Muscle of leg (tissue), 11 donors: ENCODE results near the gene MRTFB. TPM values are rescaled to one million over a fixed set of nuclear protein-coding genes. Genes with fewer than 3 reads are reported as not detected.

Experiments used
- DNase-seq: peaks from one replicate; pipeline ENCODE4 v3.0.0; 2013
- H3K27ac ChIP-seq: one replicate; pipeline ENCODE4 v1.5.1; 2013; ENCODE audit warnings: mild to moderate bottlenecking, low read length, control low read depth
- H3K27me3 ChIP-seq: one replicate; pipeline ENCODE4 v1.6.1; 2013; ENCODE audit warnings: low read length; ENCODE audit not compliant: control insufficient read depth, insufficient read depth
- H3K36me3 ChIP-seq: one replicate; pipeline ENCODE4 v1.6.1; 2013; ENCODE audit warnings: low read length; ENCODE audit not compliant: control insufficient read depth, insufficient read depth
- H3K4me1 ChIP-seq: one replicate; pipeline ENCODE4 v1.6.1; 2013; ENCODE audit warnings: low read length; ENCODE audit not compliant: control insufficient read depth, insufficient read depth
- H3K4me3 ChIP-seq: one replicate; pipeline ENCODE4 v1.5.1; 2013; ENCODE audit warnings: low read length, control low read depth
- H3K9me3 ChIP-seq: replicated peaks from 2 replicates; pipeline ENCODE4 v1.6.1; 2013; ENCODE audit warnings: low read depth, low read length; ENCODE audit not compliant: control insufficient read depth
- WGBS: methylation state at CpG from one replicate; pipeline ENCODE4 v1.1.5; 2013; ENCODE audit warnings: missing lambda C conversion rate; ENCODE audit not compliant: insufficient coverage; 5-methylcytosine and 5-hydroxymethylcytosine counted together
- polyA plus RNA-seq, 8 donors: library from polyadenylated mRNA; unstranded; fragments of 120-200 nt; gene quantifications; one replicate each; pipeline versions ENCODE4 v1.2.1 to v1.2.3, GENCODE V29; 2013; ENCODE audit warnings: inconsistent platforms in 1 of 8, low replicate concordance in 1 of 8; ENCODE audit not compliant: insufficient read length in 8 of 8, insufficient read depth in 1 of 8
- total RNA-seq: library from RNA; stranded (reverse); fragments of 120-200 nt; gene quantifications from one replicate; pipeline ENCODE4 v1.2.4, GENCODE V29; 2013

MRTFB gene
- total and polyA plus RNA-seq, 9 donors, result 12.4 to 22.3 (median 17.0) TPM

DNA sequence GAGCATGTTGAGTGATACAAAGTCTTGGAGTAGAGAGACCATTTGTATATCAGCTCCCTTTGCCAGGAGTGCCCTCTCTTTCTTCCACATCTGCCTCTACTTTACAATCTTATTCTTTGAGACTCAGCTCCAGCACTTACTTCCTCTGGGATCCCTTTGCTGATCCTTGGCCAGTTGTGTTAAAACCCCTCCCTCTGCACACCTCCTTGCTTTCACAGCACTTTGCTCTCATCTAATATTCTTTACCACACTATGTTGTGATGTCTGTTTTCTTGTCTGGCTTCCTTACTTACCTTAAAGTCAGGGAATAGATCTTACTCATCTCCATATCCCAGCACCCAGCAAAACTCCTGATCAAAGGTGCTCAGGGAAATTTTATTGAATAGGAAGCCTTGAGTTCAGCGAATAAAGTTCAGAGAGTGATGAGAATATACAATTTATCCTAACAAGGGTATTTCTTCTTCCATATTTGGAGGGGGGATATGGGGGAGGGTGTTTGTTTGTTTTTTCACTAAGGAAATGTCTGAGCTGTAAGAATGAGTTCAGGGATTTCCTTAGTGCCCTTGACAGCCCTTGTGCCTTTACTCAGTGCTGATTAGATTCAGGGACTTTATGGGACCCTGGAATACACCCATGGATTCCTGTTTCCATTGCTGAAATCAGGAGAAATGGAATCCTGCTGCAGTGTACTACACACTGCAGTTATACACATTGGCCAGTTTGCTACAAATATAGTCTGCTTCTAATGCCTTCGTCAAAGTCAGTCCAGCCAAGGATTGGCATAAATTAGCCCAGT, 32.0 kb downstream of the MRTFB start:
- no peak for DNase-seq
- WGBS, result no CpG with 5 or more reads among the region's 2 CpGs
- Histone ChIP-seq H3K27ac (peak overlapping the region; percentile 66), H3K36me3 (peaks cover 3% of the 10 kb centered on the region), H3K4me1 (peaks cover 3% of the 10 kb centered on the region), H3K9me3 (no peaks in the 10 kb centered on the region), H3K27me3 (no peaks in the 10 kb centered on the region), H3K4me3 (no peak overlapping the region)

DNA sequence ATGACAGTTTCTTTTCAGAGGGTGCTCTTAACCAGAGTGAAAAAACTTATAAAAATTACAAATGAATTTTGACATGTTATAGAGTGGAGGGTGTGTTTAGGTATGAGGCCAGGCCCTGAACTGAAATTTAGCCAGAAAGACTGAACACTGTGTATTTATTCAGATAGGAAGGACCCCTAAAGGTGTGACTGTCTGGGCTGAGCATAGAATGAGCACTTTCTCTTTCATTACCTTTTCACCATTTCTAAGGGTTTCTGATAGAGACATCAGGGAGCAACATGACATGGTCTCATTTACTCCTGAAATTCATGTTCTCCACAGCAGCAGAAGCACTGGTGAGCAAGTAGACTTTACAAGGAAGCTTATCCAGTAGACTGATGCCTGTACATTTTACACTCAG, 32.9 kb downstream of the MRTFB start:
- H3K27me3 ChIP-seq, result no peaks in the 10 kb centered on the region
- no peaks in the 10 kb centered on the region for H3K9me3 ChIP-seq
- no peak for DNase-seq
- H3K27ac ChIP-seq, result no peak overlapping the region
- no peak overlapping the region for H3K4me3 ChIP-seq
- peaks cover 3% of the 10 kb centered on the region for H3K4me1 ChIP-seq
- peaks cover 3% of the 10 kb centered on the region for H3K36me3 ChIP-seq

DNA sequence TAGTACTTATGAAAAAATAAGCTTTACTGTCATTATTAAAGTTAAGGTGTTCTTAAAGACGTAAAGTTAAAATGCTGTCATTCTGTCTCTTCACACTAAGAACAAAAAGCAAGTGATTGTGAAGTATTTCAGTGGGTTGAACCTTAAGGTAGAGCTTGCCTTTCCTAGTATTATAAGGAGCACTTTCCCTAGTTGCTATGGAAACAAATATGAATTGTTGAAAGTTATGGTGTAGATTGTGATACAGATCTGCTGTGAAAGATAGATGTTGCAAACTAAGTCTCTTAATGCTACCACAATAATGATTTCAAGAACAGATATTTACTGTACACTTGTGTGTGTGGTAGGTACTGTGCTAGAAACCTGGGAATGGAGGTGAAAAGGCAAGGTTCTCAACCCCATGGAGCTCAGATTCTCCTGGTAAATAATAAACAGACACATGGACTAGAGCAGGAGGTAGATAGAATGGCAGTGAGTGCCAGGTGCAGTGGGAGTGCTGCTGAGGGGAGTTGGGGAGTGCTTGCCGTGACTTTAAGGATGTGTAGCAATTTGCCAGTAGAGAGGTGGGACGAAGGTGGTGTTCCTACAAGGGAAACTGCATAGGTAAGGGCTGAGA, 34.7 kb downstream of the MRTFB start:
- WGBS, result no CpG with 5 or more reads among the region's 3 CpGs
- no peaks in the 10 kb centered on the region for H3K27me3 ChIP-seq
- H3K36me3 ChIP-seq, result peaks cover 3% of the 10 kb centered on the region
- peaks cover 11% of the 10 kb centered on the region for H3K4me1 ChIP-seq
- H3K9me3 ChIP-seq, result no peaks in the 10 kb centered on the region
- no peak overlapping the region for H3K4me3 ChIP-seq
- DNase-seq, result no peak
- H3K27ac ChIP-seq, result no peak overlapping the region

DNA sequence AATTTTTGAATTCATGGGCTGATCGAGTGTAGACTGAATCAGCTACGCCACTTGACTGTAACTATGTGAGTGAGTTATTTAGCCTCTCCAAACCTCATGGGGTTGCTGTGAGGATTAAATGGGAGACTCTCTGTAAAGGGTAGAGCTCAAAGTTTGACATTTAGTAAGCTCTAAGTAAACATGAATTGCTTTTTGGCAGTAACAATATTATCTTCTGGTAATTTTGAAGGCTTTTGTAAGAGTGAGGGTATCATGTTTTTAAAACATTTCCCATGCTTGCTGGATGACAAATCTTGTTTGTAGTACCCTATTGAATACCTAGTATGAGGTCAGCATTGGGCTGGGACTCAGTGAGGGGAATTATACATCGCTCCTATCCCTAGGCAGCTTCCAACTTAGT, 35.3 kb downstream of the MRTFB start:
- Histone ChIP-seq H3K27ac (no peak overlapping the region), H3K4me1 (peaks cover 12% of the 10 kb centered on the region), H3K9me3 (no peaks in the 10 kb centered on the region), H3K4me3 (no peak overlapping the region), H3K27me3 (no peaks in the 10 kb centered on the region), H3K36me3 (peaks cover 3% of the 10 kb centered on the region)
- 80% methylated on average over 1 of the region's 3 CpGs for WGBS
- no peak for DNase-seq

DNA sequence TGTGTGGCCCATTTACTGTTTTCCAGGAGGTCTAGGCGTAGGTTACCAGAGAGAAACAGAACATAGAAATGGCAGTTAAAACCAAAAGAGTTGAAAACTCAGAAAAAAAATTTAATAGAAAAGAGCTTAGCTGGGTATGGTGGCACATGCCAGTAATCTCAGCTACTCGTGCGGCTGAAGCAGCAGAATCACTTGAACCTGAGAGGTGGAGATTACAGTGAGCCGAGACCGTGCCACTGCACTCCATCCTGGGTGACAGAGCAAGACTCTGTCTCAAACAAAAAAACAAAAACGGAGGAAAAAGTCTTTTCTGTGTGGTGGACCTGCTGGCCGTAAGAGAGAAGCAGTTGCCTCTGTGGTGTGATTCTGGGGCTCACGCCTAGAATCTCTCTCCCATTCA, 35.8 kb downstream of the MRTFB start:
- WGBS, result 85% methylated on average over 6 of the region's 8 CpGs

DNA sequence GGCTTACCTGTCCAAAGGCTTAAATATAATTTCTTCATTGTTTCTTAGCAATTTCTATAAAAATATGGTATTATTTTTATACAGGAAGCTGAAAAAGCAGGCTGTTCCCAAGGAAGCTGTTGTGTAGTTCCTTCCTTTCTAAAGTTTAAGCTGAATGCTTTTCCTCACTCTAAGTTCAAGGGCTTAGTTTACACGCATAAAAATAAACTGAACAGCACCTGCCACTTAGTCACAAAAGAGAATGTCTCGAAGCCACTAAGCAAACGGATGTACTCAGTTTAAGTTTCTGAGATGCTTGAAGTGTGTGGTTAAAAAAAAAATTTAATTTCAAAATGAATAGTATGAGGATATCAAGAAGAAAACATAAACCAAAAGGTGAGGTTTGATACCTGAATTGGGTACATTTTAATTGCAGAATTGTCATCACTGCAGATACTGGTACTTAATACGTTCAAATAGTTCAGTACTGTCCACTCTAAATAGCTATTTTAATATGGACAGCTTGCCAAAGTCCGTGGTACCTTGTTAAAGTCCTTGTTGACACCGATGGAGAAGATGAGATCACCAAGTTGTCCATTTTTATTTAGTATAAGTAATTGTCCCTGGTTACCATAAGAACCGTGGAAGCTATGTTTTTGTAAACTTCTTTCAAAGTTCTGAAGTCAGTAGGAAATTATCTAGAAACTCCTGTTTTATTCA, 38.1 kb downstream of the MRTFB start:
- no CpG with 5 or more reads among the region's 7 CpGs for WGBS
- no peak for DNase-seq
- H3K27me3 ChIP-seq, result no peaks in the 10 kb centered on the region
- H3K27ac ChIP-seq, result peak overlapping the region; percentile 60
- H3K36me3 ChIP-seq, result peaks cover 3% of the 10 kb centered on the region
- no peaks in the 10 kb centered on the region for H3K9me3 ChIP-seq
- H3K4me1 ChIP-seq, result peaks cover 21% of the 10 kb centered on the region
- no peak overlapping the region for H3K4me3 ChIP-seq

More for the DNA sequence above, 35.8 kb downstream of the MRTFB start:
- H3K4me1 ChIP-seq, result peaks cover 17% of the 10 kb centered on the region
- H3K36me3 ChIP-seq, result peaks cover 3% of the 10 kb centered on the region
- no peaks in the 10 kb centered on the region for H3K27me3 ChIP-seq
- no peak for DNase-seq
- no peak overlapping the region for H3K27ac ChIP-seq
- no peak overlapping the region for H3K4me3 ChIP-seq
- H3K9me3 ChIP-seq, result no peaks in the 10 kb centered on the region

DNA sequence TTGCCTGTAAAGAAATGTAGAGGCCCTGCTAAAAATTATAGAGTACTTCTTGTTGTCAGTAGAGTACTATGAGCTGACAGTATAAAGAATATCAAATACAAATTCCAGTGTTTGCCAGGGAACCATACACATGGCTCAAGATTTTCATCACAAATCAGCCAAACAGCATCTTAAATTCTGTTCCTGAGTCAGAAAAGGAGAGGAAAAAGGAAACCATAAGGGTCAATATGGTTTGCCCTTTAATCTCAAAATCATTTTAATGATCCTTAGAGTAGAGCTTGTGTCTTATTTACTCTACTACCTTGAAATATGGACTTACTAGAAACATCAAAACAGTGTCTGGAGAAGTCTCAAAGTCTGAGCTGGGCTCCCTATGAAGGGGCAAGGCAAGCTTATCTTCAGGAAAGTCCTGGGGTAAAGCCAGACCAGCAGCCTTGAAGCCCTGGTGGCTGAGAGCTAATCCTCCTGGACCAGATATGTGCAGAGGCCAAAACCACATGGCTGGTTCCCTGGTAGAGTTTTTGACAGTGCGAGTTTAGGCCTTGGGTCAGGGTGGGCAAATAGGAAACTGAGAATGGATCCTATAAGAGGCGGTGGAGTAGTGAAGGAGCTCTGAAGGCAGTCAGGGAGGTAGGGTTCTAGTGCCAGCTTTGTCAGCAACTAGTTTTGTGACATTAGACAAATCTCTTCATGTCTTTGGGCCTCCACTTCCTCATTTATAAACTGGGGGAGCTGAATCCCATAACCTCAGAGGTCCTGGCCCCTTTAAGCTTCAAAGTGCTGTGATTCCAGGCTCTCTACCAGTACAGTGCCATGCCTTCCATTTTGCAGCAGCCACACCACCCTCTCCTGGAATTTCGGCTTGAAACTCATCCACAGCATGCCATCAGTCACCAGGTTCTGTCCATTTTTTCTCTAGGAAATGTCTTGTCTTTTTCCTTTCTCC, 38.9 kb downstream of the MRTFB start:
- H3K27ac ChIP-seq, result peak overlapping the region; percentile 60
- no peaks in the 10 kb centered on the region for H3K9me3 ChIP-seq
- H3K27me3 ChIP-seq, result no peaks in the 10 kb centered on the region
- H3K36me3 ChIP-seq, result peaks cover 3% of the 10 kb centered on the region
- peaks cover 21% of the 10 kb centered on the region for H3K4me1 ChIP-seq
- WGBS, result 51% methylated on average over 2 of the region's 3 CpGs
- DNase-seq, result no peak
- H3K4me3 ChIP-seq, result no peak overlapping the region

DNA sequence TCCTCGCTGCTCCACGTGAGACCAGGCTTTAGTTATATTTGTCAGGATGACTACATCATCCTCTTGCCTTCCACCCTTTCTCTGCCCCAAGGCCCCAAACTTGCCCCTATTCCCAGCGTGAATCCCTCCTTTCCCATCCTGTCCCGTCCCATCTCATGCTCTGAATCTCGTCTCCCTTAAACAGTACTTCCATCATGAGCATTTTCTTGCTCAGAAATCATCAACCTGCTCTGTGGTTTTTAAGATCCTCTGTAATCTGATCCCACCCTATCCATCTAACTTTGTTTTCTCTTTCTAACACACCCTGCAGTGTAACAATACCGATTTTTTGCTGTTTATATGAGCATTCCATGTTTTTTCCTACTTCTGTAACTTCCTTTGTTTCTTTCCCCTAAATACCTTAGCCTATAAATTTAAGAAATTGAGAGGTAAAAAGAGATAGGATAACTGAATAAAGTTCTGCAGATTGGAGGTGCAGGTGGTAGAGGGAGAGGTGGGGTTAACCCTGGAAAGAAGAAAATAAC, 39.7 kb downstream of the MRTFB start:
- 67% methylated on average over 5 of the region's 6 CpGs for WGBS
- no peak for DNase-seq
- Histone ChIP-seq H3K36me3 (peaks cover 3% of the 10 kb centered on the region), H3K4me1 (peaks cover 21% of the 10 kb centered on the region), H3K9me3 (no peaks in the 10 kb centered on the region), H3K27me3 (no peaks in the 10 kb centered on the region), H3K27ac (peak overlapping the region; percentile 49), H3K4me3 (no peak overlapping the region)

DNA sequence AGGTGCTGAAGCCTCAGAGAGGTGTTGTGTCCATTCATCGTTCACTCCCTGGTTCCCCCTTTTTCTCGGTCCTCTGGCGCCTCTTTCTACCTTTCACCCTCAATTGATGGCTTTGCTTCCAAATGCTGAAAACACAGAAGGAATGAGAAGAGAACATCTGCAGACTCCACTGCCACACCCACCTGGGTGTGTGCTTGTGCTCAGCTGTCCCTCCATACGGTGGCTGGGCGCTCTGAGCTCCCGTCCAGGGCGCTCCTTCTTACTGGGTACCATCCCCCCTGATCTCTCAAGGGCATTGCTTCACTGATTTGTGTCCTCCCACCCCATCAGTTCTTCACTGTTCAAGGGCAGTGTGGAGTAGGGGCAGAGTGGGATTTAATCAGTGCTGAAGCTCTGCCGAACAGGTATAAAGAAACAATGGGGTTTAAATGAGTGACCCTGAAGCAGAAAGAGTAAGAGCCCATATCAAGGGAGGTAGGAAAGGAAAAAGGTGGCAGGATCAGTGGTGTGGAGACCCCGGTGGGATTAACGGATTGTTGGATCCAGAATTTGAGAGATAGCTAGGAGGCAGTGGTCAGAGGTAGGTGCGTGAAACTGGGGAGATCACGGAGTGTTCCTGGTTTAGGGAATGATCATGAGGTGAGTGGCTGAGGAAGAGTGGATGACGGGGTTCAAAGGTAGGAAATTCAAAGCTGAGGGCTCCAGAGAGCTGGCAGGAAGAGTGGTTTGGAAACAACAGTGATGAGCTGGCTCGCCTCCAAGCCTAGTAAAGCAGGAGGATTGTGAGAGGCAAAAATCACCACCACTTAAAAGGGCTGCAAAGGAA, 40.8 kb downstream of the MRTFB start:
- no peak overlapping the region for H3K27ac ChIP-seq
- no peak overlapping the region for H3K4me3 ChIP-seq
- H3K9me3 ChIP-seq, result no peaks in the 10 kb centered on the region
- WGBS, result 64% methylated on average over 8 of the region's 14 CpGs
- H3K27me3 ChIP-seq, result no peaks in the 10 kb centered on the region
- DNase-seq, result peak; percentile 38
- peaks cover 3% of the 10 kb centered on the region for H3K36me3 ChIP-seq
- H3K4me1 ChIP-seq, result peaks cover 21% of the 10 kb centered on the region
